HG03571 (cell line): ENCODE measurements around the gene PRKAR1B.

Experiments
- ATAC-seq: cut with Tn5 transposase; IDR thresholded peaks from one replicate; pipeline ENCODE4 v1.9.1; 2021; ENCODE audit not compliant: unreplicated experiment

PRKAR1B gene

DNA sequence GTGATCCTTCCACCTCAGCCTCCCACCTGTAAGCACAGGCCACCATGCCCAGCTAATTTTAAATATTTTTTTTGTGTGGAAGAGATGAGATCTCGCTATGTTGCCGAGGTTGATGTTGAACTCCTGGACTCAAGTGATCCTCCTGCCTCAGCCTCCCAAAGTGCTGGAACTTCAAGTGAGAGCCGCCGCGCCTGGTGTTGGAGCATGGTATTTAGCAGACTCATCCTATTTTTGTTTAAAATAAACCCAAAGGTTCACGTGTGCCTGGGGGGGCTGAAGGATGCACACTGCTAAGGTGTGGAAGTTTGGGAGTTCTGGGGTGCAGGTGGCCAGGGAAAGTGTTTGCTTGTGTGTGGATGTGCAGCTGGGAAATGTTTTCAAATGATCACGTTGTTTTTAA lies 225.6 kb downstream of the PRKAR1B start:
- no peak for ATAC-seq

DNA sequence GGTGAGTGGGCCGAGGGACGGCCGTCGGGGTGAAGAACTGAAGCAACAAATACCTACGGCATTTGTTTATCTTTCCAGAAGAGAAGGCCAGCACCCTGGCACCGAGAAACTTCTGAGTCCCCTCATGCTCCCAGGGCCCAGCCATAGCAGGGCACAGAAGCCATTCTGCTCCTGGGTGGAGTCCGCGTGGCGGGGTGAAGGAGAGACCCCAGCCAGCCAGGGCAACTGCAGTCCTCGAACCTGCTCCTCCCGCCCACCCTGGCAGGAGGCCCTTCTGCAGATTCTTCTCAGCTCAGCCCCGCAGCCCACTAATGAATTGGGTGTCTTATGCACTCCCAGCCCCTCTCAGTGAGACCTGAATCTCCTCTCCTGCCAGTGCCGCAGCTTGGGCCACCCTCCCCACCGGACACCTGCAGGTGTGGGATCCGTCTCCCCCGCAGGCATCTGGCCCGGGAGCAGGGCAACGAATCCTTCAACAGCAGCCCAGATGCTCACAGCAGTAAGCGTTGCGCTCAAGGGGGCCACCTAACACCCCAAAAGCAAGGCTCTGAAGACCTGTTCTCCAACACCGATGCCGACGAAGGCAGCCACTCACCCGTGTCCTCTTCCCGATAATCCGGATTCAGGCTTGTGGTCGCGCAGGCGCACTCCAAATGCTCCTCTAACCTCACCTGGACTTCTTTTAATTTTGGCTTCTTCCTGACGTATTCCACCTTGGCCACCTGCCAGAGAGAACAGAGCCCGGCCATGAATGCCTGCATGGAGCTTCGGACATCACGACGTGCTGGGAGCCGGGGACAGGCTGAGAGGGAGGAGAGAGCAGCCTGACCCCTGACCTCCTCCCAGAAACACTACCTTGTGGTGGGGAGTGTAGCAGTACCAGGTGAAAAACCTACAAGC lies 226.3 kb downstream of the PRKAR1B start:
- no peak for ATAC-seq

DNA sequence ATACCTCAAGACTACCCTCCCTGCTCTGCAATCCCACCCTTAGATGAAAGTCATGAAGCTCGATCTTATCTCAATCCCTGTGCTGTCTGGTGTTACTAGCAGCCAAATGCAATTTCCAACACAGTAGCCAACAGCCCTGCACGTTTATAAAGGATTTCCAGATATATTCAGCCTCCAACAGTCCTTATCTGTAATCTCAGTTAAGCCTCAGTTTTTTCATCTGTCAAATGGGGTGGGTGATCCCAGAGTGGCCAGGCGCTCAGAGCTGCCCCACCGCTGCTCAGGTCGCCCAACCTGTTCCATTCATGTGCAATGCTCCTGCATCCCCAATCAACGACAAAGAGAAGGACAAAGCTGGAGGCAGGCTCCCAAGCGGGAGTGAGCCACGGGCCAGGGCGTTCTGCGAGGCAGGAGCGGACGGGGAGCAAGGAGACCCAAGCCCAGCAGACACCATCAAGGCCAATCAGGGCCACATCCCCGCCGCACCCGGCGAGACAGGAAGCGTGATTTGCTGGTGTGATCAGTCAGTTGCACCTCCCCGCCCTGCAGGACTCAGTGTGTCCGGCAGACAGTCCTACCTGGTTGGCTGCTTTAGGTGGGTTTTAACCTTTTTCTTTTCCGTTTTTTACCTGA lies 227.1 kb downstream of the PRKAR1B start:
- ATAC-seq = no peak
